ENCODE results near the gene CARMIL1.

DNA sequence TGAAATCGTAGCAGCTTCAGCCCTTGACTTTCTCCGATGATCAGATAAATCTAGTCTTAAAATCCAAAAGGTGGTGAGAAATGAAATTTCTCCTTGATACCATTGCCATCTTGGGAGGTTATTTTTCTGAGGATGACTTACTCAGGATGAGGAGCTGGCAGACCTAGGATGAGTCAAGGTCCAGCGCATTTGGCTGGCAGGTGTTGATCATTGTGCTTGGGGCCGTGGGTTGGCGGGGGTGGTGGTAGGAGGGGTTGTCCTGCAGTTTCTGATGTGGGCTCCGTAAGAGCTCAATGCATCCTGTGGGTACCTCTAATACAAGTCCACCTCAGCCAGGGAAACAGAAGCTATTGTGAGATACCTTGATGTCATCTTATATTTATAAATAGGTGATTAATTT, 224.5 kb downstream of the CARMIL1 start:
- TF ChIP-seq EGR1 (IDR thresholded peaks at IDR 0.05; ENCODE audit: borderline replicate concordance, low read depth, low read length) = no peak
- TF ChIP-seq, protein P1, sequence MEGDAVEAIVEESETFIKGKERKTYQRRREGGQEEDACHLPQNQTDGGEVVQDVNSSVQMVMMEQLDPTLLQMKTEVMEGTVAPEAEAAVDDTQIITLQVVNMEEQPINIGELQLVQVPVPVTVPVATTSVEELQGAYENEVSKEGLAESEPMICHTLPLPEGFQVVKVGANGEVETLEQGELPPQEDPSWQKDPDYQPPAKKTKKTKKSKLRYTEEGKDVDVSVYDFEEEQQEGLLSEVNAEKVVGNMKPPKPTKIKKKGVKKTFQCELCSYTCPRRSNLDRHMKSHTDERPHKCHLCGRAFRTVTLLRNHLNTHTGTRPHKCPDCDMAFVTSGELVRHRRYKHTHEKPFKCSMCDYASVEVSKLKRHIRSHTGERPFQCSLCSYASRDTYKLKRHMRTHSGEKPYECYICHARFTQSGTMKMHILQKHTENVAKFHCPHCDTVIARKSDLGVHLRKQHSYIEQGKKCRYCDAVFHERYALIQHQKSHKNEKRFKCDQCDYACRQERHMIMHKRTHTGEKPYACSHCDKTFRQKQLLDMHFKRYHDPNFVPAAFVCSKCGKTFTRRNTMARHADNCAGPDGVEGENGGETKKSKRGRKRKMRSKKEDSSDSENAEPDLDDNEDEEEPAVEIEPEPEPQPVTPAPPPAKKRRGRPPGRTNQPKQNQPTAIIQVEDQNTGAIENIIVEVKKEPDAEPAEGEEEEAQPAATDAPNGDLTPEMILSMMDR (IDR thresholded peaks at IDR 0.05; ENCODE audit: control extremely low read depth in 1 of 3, insufficient read depth in 1 of 3, low read depth in 1 of 3, low read length in 3 of 3) = no peak
- TF ChIP-seq EP300 (IDR thresholded peaks at IDR 0.05; ENCODE audit: borderline replicate concordance in 1 of 2, low read depth in 2 of 2, low read length in 2 of 2) = no peak
- TF ChIP-seq SIN3A (conservative IDR thresholded peaks at IDR 0.05 in 1 of 2, IDR thresholded peaks at IDR 0.05 in 1 of 2; ENCODE audit: low read depth in 1 of 2, low read length in 2 of 2) = no peak
- no peak for TF ChIP-seq ZNF274 (IDR thresholded peaks at IDR 0.05; ENCODE audit: borderline replicate concordance, extremely low read depth, low read length)
- TF ChIP-seq RAD21 (IDR thresholded peaks at IDR 0.05 in 1 of 2, conservative IDR thresholded peaks at IDR 0.05 in 1 of 2; ENCODE audit: low read depth in 2 of 2, low read length in 2 of 2) = no peak
- no peak for TF ChIP-seq BRCA1 (IDR thresholded peaks at IDR 0.05; ENCODE audit: low read depth, low read length)
- no peak for TF ChIP-seq RFX5 (IDR thresholded peaks at IDR 0.05; ENCODE audit: borderline replicate concordance, low read depth, low read length)
- TF ChIP-seq TAF1 (IDR thresholded peaks at IDR 0.05; ENCODE audit: low read depth, low read length) = no peak
- no peak for TF ChIP-seq EZH2 (IDR thresholded peaks at IDR 0.05; ENCODE audit: low read depth, low read length, severe bottlenecking)
- TF ChIP-seq KDM1A (IDR thresholded peaks at IDR 0.05; ENCODE audit: borderline replicate concordance, low read length) = no peak

Data from H1 (cell line).